Astrocyte (in vitro differentiated cells and primary cell): ENCODE measurements around the gene NME5. TPM values are rescaled to one million over a fixed set of nuclear protein-coding genes. Genes with fewer than 3 reads are reported as not detected.
"Not testable (repeated sequence)": the region's sequence is repeated elsewhere in the genome, so short reads cannot be mapped to it uniquely, and the experiment has no call there.

Source experiments
- DNase-seq: peaks from one replicate; pipeline ENCODE4 v3.0.0-alpha.2; 2010; ENCODE audit warnings: low read depth
- FAIRE-seq: peaks from 2 replicates; lab custom pipeline; 2011; peaks lifted over from hg19 to GRCh38; lab: Jason Lieb, UNC
- H2AFZ ChIP-seq: 2 replicates; pipeline ENCODE4 v1.6.0; 2012; ENCODE audit warnings: low read depth, low read length, inconsistent platforms
- H3K27ac ChIP-seq: 2 replicates; pipeline ENCODE4 v1.5.1; 2011; ENCODE audit warnings: low read depth, low read length, inconsistent platforms
- H3K27me3 ChIP-seq: 2 replicates; pipeline ENCODE4 v1.6.0; 2011; ENCODE audit warnings: low read length, inconsistent platforms; ENCODE audit not compliant: insufficient read depth
- H3K36me3 ChIP-seq: 2 replicates; pipeline ENCODE4 v1.5.1; 2011; ENCODE audit warnings: low read length, inconsistent platforms; ENCODE audit not compliant: insufficient read depth
- H3K4me1 ChIP-seq: 2 replicates; pipeline ENCODE4 v1.5.1; 2011; ENCODE audit warnings: low read length, inconsistent platforms; ENCODE audit not compliant: insufficient read depth
- H3K4me2 ChIP-seq: 2 replicates; pipeline ENCODE4 v1.6.0; 2012; ENCODE audit warnings: low read length, inconsistent platforms
- H3K4me3 ChIP-seq: 2 replicates; pipeline ENCODE4 v1.5.1; 2011; ENCODE audit warnings: low read depth, mild to moderate bottlenecking, low read length, inconsistent platforms; ENCODE audit not compliant: insufficient read depth
- H3K79me2 ChIP-seq: 2 replicates; pipeline ENCODE4 v1.6.0; 2012; ENCODE audit warnings: mild to moderate bottlenecking, low read length, inconsistent platforms; ENCODE audit not compliant: insufficient read depth
- H3K9ac ChIP-seq: 2 replicates; pipeline ENCODE4 v1.6.0; 2012; ENCODE audit warnings: mild to moderate bottlenecking, low read length, inconsistent platforms
- H3K9me3 ChIP-seq: 2 replicates; pipeline ENCODE4 v1.5.1; 2012; ENCODE audit warnings: low read depth, mild to moderate bottlenecking, low read length, inconsistent platforms; ENCODE audit not compliant: insufficient read depth
- H4K20me1 ChIP-seq: 2 replicates; pipeline ENCODE4 v1.6.0; 2012; ENCODE audit warnings: low read length, inconsistent platforms; ENCODE audit not compliant: insufficient read depth
- H3K27ac Mint-ChIP-seq: one replicate; pipeline ENCODE4 v1.8.0; 2021; ENCODE audit warnings: mild to moderate bottlenecking, mixed read lengths; ENCODE audit not compliant: unreplicated experiment
- H3K27me3 Mint-ChIP-seq: one replicate; pipeline ENCODE4 v1.8.0; 2021; ENCODE audit warnings: low read depth, mixed read lengths; ENCODE audit not compliant: unreplicated experiment
- H3K36me3 Mint-ChIP-seq: one replicate; pipeline ENCODE4 v1.8.0; 2021; ENCODE audit warnings: low read depth, mixed read lengths; ENCODE audit not compliant: unreplicated experiment
- H3K4me1 Mint-ChIP-seq: one replicate; pipeline ENCODE4 v1.8.0; 2021; ENCODE audit warnings: low read depth, mixed read lengths; ENCODE audit not compliant: unreplicated experiment
- H3K4me3 Mint-ChIP-seq: one replicate; pipeline ENCODE4 v1.8.0; 2021; ENCODE audit warnings: mild to moderate bottlenecking, moderate library complexity, mixed read lengths; ENCODE audit not compliant: unreplicated experiment
- H3K9me3 Mint-ChIP-seq: one replicate; pipeline ENCODE4 v1.8.0; 2021; ENCODE audit warnings: mild to moderate bottlenecking, mixed read lengths; ENCODE audit not compliant: unreplicated experiment
- EZH2 ChIP-seq: IDR thresholded peaks from 2 replicates; pipeline ENCODE4 v1.6.1; 2012; ENCODE audit warnings: mild to moderate bottlenecking, low read length, inconsistent platforms; ENCODE audit not compliant: insufficient read depth
- total RNA-seq: library from RNA; stranded (reverse); gene quantifications from 2 replicates; pipeline ENCODE4 v1.2.1, GENCODE V29; 2021
- TF ChIP-seq, protein P1 (sequence below): IDR thresholded peaks from 2 replicates; pipeline ENCODE4 v1.5.1; 2011; ENCODE audit warnings: low read depth, mild to moderate bottlenecking, inconsistent platforms, low read length, moderate library complexity; ENCODE audit not compliant: insufficient read depth

The NME5 gene
- total RNA-seq, 1 donor from 2014 or later = 3.2 TPM

DNA sequence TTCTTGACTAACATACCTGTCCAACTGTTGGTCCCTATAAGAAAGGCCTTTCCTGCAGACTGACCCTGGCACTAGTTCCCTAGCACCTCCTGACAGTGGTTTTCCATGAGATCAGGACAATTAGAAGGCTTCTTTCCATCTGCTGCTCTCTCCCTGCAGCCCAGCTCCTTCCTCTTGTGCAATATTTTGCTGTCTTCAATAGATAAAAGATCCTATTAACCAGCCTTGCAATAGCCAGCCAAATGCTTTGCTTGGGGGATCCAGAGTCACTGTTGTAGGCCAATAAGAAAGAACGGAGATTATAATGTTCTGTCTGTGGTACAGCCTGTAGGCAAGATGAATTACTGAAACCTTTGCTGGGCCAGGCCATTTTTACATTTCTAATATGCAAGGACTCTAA is 18.4 kb upstream of the NME5 start:
- Mint-ChIP-seq H3K4me1 (no peaks in the 10 kb centered on the region), H3K36me3 (peaks cover 20% of the 10 kb centered on the region), H3K27me3 (no peaks in the 10 kb centered on the region)

DNA sequence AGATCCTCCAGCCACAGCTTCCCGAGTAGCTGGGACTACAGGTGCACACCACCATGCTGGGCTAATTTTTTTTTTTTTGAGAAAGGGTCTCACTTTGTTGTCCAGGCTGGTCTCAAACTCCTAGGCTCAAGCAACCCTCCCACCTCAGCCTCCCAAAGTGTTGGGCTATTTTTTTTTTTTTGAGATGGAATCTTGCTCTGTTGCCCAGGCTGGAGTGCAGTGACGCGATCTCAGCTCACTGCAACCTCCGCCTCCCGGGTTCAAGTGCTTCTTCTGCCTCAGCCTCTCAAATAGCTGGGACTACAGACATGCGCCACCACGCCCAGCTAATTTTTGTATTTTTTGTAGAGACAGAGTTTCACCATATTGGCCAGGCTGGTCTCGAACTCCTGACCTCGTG is 16.7 kb upstream of the NME5 start:
- not testable (repeated sequence) for H3K4me1 ChIP-seq, DNase-seq, H3K27me3 ChIP-seq, FAIRE-seq, H3K27ac Mint-ChIP-seq, H3K4me2 ChIP-seq, H4K20me1 ChIP-seq, H3K4me3 ChIP-seq, H3K27ac ChIP-seq, H3K9ac ChIP-seq, H3K27me3 Mint-ChIP-seq, H3K4me3 Mint-ChIP-seq, H3K4me1 Mint-ChIP-seq, H3K9me3 ChIP-seq, H3K9me3 Mint-ChIP-seq, H3K79me2 ChIP-seq, H2AFZ ChIP-seq
- H3K36me3 Mint-ChIP-seq = peaks cover 18% of the 10 kb centered on the region
- peaks cover 40% of the 10 kb centered on the region for H3K36me3 ChIP-seq

More for the DNA sequence above, 18.4 kb upstream of the NME5 start:
- no peak overlapping the region for H3K9ac ChIP-seq
- peaks cover 3% of the 10 kb centered on the region for H4K20me1 ChIP-seq
- H3K36me3 ChIP-seq = peaks cover 56% of the 10 kb centered on the region
- H3K4me1 ChIP-seq = no peaks in the 10 kb centered on the region
- FAIRE-seq = no peak
- TF ChIP-seq, protein P1, sequence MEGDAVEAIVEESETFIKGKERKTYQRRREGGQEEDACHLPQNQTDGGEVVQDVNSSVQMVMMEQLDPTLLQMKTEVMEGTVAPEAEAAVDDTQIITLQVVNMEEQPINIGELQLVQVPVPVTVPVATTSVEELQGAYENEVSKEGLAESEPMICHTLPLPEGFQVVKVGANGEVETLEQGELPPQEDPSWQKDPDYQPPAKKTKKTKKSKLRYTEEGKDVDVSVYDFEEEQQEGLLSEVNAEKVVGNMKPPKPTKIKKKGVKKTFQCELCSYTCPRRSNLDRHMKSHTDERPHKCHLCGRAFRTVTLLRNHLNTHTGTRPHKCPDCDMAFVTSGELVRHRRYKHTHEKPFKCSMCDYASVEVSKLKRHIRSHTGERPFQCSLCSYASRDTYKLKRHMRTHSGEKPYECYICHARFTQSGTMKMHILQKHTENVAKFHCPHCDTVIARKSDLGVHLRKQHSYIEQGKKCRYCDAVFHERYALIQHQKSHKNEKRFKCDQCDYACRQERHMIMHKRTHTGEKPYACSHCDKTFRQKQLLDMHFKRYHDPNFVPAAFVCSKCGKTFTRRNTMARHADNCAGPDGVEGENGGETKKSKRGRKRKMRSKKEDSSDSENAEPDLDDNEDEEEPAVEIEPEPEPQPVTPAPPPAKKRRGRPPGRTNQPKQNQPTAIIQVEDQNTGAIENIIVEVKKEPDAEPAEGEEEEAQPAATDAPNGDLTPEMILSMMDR = no peak
- no peak for TF ChIP-seq EZH2
- no peak overlapping the region for H3K4me2 ChIP-seq
- no peaks in the 10 kb centered on the region for H3K79me2 ChIP-seq
- DNase-seq = no peak
- H3K9me3 ChIP-seq = no peaks in the 10 kb centered on the region
- no peak overlapping the region for H3K27ac ChIP-seq
- no peak overlapping the region for H3K4me3 Mint-ChIP-seq
- no peak overlapping the region for H2AFZ ChIP-seq
- H3K27ac Mint-ChIP-seq = no peak overlapping the region
- H3K27me3 ChIP-seq = no peaks in the 10 kb centered on the region
- H3K4me3 ChIP-seq = no peak overlapping the region
- H3K9me3 Mint-ChIP-seq = no peaks in the 10 kb centered on the region

DNA sequence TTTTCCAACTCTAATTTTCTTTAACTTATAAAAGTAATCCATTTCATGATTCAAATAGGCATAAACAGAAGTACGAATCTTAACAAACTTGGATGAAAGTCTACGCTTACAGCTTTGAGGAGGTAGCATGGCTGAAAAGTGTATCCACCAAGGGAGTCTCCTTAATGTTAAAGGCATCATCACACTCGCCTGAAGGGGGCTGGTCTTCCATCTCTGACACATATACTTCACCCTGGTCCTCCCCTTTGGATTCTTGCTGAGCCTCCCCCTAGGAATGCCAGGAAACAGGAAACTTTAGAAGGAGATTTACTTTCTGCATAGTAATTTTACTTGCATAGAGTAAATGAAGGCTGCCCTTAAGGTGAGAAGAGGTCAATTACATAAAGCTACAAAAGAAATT is 10.3 kb upstream of the NME5 start:
- Histone ChIP-seq H3K27ac (no peak overlapping the region), H3K79me2 (no peaks in the 10 kb centered on the region), H3K9me3 (no peaks in the 10 kb centered on the region), H3K36me3 (no peaks in the 10 kb centered on the region), H3K4me2 (no peak overlapping the region), H3K4me3 (no peak overlapping the region), H3K27me3 (no peaks in the 10 kb centered on the region), H3K9ac (no peak overlapping the region), H4K20me1 (no peaks in the 10 kb centered on the region), H3K4me1 (peaks cover 4% of the 10 kb centered on the region), H2AFZ (no peak overlapping the region)
- peaks cover 2% of the 10 kb centered on the region for H3K4me1 Mint-ChIP-seq
- no peak overlapping the region for H3K4me3 Mint-ChIP-seq
- no peak overlapping the region for H3K27ac Mint-ChIP-seq
- no peaks in the 10 kb centered on the region for H3K9me3 Mint-ChIP-seq
- no peak for TF ChIP-seq EZH2
- TF ChIP-seq, protein P1 = no peak
- FAIRE-seq (no peak), DNase-seq (peak; percentile 4)
- H3K27me3 Mint-ChIP-seq = peaks cover 4% of the 10 kb centered on the region
- H3K36me3 Mint-ChIP-seq = no peaks in the 10 kb centered on the region
